ENCODE measurements around the gene TTC9. TPM values are rescaled to one million over a fixed set of nuclear protein-coding genes. Genes with fewer than 3 reads are reported as not detected.

The TTC9 gene
- total RNA-seq, 1 experiment from 2014 or later: 12.1 TPM

Other genes with a start within 250 kb of the TTC9 start
- 14.5 and 16.8 TPM in 2 replicates for gene SYNJ2BP, start 224.8 kb upstream of the TTC9 start, total RNA-seq (2014; rRNA removed; shearing (Covaris generic))
- gene ADAM21, start 189.7 kb upstream of the TTC9 start, total RNA-seq (2014; rRNA removed; shearing (Covaris generic)): 0.03 TPM in 1 of 2 replicates, not detected in the other
- gene ADAM20, start 106.9 kb upstream of the TTC9 start, total RNA-seq (2014; rRNA removed; shearing (Covaris generic)): 0.10 and 0.59 TPM in 2 replicates
- 29.5 and 38.8 TPM in 2 replicates for gene MED6, start 41.3 kb upstream of the TTC9 start, total RNA-seq (2014; rRNA removed; shearing (Covaris generic))
- gene MAP3K9, start 167.6 kb downstream of the TTC9 start, total RNA-seq (2014; rRNA removed; shearing (Covaris generic)): 12.6 TPM in 2 replicates